HEK293 (cell line): Measurements from ENCODE around the gene VAMP8.
A peak's percentile ranks its signal among the peaks of the same experiment; 100 is the strongest.

Experiments used
- AEBP2 ChIP-seq: fragments of 450-650 bp; formaldehyde crosslinking; IDR thresholded peaks from 2 replicates; pipeline ENCODE4 v1.5.1; 2016; ENCODE audit warnings: missing biosample characterization, missing genetic modification characterization, borderline replicate concordance
- ATF2 ChIP-seq: fragments of 450-650 bp; formaldehyde crosslinking; IDR thresholded peaks from 2 replicates; pipeline ENCODE4 v1.5.1; 2016; ENCODE audit warnings: missing biosample characterization, missing genetic modification characterization, low read depth
- EGR2 ChIP-seq: fragments of 450-650 bp; formaldehyde crosslinking; IDR thresholded peaks from 2 replicates; pipeline ENCODE4 v1.5.1; 2016; ENCODE audit warnings: low read depth, missing biosample characterization, missing genetic modification characterization
- GFI1B ChIP-seq: fragments of 450-650 bp; formaldehyde crosslinking; IDR thresholded peaks from 2 replicates; pipeline ENCODE4 v1.5.1; 2016; ENCODE audit warnings: missing biosample characterization, missing genetic modification characterization
- GLIS2 ChIP-seq: fragments of 450-650 bp; formaldehyde crosslinking; IDR thresholded peaks from 2 replicates; pipeline ENCODE4 v1.5.1; 2016; ENCODE audit warnings: missing biosample characterization, missing genetic modification characterization
- PATZ1 ChIP-seq: fragments of 450-650 bp; formaldehyde crosslinking; IDR thresholded peaks from 2 replicates; pipeline ENCODE4 v1.5.1; 2016; ENCODE audit warnings: missing biosample characterization, missing genetic modification characterization
- PRDM1 ChIP-seq: fragments of 450-650 bp; formaldehyde crosslinking; IDR thresholded peaks from 2 replicates; pipeline ENCODE4; 2016; ENCODE audit warnings: missing biosample characterization, missing genetic modification characterization
- SALL2 ChIP-seq: fragments of 450-650 bp; formaldehyde crosslinking; IDR thresholded peaks from 2 replicates; pipeline ENCODE4 v1.5.0; 2017; ENCODE audit warnings: missing biosample characterization, mild to moderate bottlenecking, missing genetic modification characterization, borderline replicate concordance
- ZBTB26 ChIP-seq: fragments of 450-650 bp; formaldehyde crosslinking; optimal IDR thresholded peaks from 2 replicates; pipeline ENCODE3; 2016; ENCODE audit warnings: missing biosample characterization, mild to moderate bottlenecking, missing genetic modification characterization
- ZBTB44 ChIP-seq: fragments of 450-650 bp; IDR thresholded peaks from 2 replicates; pipeline ENCODE4 v1.5.1; 2018; ENCODE audit warnings: missing biosample characterization, mild to moderate bottlenecking, missing genetic modification characterization
- ZFHX2 ChIP-seq: fragments of 450-650 bp; formaldehyde crosslinking; conservative IDR thresholded peaks from 2 replicates; pipeline ENCODE4 v1.5.1; 2016; ENCODE audit warnings: missing biosample characterization, missing genetic modification characterization
- ZNF174 ChIP-seq: fragments of 450-650 bp; formaldehyde crosslinking; IDR thresholded peaks from 2 replicates; pipeline ENCODE4 v1.5.0; 2017; ENCODE audit warnings: missing biosample characterization, mild to moderate bottlenecking, missing genetic modification characterization
- ZNF211 ChIP-seq: fragments of 450-650 bp; formaldehyde crosslinking; IDR thresholded peaks from 2 replicates; pipeline ENCODE4 v1.5.1; 2016; ENCODE audit warnings: low read depth, missing biosample characterization, missing genetic modification characterization
- ZNF23 ChIP-seq: fragments of 450-650 bp; formaldehyde crosslinking; IDR thresholded peaks from 2 replicates; pipeline ENCODE4 v1.5.1; 2016; ENCODE audit warnings: missing biosample characterization, missing genetic modification characterization, borderline replicate concordance
- ZNF324 ChIP-seq: fragments of 450-650 bp; formaldehyde crosslinking; IDR thresholded peaks from 2 replicates; pipeline ENCODE4 v1.5.1; 2016; ENCODE audit warnings: missing biosample characterization, missing genetic modification characterization
- ZNF354C ChIP-seq: fragments of 450-650 bp; formaldehyde crosslinking; IDR thresholded peaks from 2 replicates; pipeline ENCODE4 v1.5.1; 2016; ENCODE audit warnings: missing biosample characterization, missing genetic modification characterization, low read depth, borderline replicate concordance
- ZNF366 ChIP-seq: fragments of 450-650 bp; formaldehyde crosslinking; conservative IDR thresholded peaks from 2 replicates; pipeline ENCODE4 v1.5.1; 2016; ENCODE audit warnings: missing biosample characterization, missing genetic modification characterization
- ZNF433 ChIP-seq: fragments of 450-650 bp; formaldehyde crosslinking; IDR thresholded peaks from 2 replicates; pipeline ENCODE4 v1.5.1; 2016; ENCODE audit warnings: missing biosample characterization, missing genetic modification characterization, low read depth
- ZNF530 ChIP-seq: fragments of 450-650 bp; formaldehyde crosslinking; IDR thresholded peaks from 2 replicates; pipeline ENCODE4 v1.5.1; 2016; ENCODE audit warnings: low read depth, missing biosample characterization, missing genetic modification characterization
- ZNF571 ChIP-seq: fragments of 450-650 bp; formaldehyde crosslinking; IDR thresholded peaks from 2 replicates; pipeline ENCODE4 v1.5.0; 2017; ENCODE audit warnings: missing biosample characterization, missing genetic modification characterization
- ZNF600 ChIP-seq: fragments of 450-650 bp; formaldehyde crosslinking; IDR thresholded peaks from 2 replicates; pipeline ENCODE4 v1.5.1; 2016; ENCODE audit warnings: missing biosample characterization, missing genetic modification characterization
- ZNF658 ChIP-seq: fragments of 450-650 bp; formaldehyde crosslinking; IDR thresholded peaks from 2 replicates; pipeline ENCODE4; 2016; ENCODE audit warnings: missing biosample characterization, missing genetic modification characterization
- ZNF670 ChIP-seq: fragments of 450-650 bp; formaldehyde crosslinking; IDR thresholded peaks from 2 replicates; pipeline ENCODE4 v1.5.1; 2016; ENCODE audit warnings: missing biosample characterization, missing genetic modification characterization, low read depth
- ZNF707 ChIP-seq: fragments of 450-650 bp; formaldehyde crosslinking; IDR thresholded peaks from 2 replicates; pipeline ENCODE4 v1.5.1; 2016; ENCODE audit warnings: missing biosample characterization, missing genetic modification characterization
- ZNF792 ChIP-seq: fragments of 450-650 bp; formaldehyde crosslinking; IDR thresholded peaks from 2 replicates; pipeline ENCODE4 v1.5.1; 2016; ENCODE audit warnings: missing biosample characterization, missing genetic modification characterization
- ZSCAN30 ChIP-seq: fragments of 450-650 bp; IDR thresholded peaks from 2 replicates; pipeline ENCODE4 v1.5.1; 2018; ENCODE audit warnings: missing biosample characterization, mild to moderate bottlenecking, missing genetic modification characterization, moderate library complexity
- TF ChIP-seq, protein P1 (sequence below): fragments of 450-650 bp; formaldehyde crosslinking; IDR thresholded peaks from 2 replicates; pipeline ENCODE4; 2016; ENCODE audit warnings: missing biosample characterization, missing genetic modification characterization
- TF ChIP-seq, protein P2 (sequence below): fragments of 450-650 bp; formaldehyde crosslinking; IDR thresholded peaks from 2 replicates; pipeline ENCODE4 v1.5.1; 2016; ENCODE audit warnings: missing biosample characterization, missing genetic modification characterization

Gene VAMP8

GRCh38 chr2:85561280-85562212, 15.8 kb upstream of the VAMP8 start, which contains the start of gene GGCX (continued):
- TF ChIP-seq ZNF433 (tag by site-specific recombination): no peak
- no peak for TF ChIP-seq ZNF354C (tag by site-specific recombination)
- no peak for TF ChIP-seq ZNF658 (tag by site-specific recombination)
- TF ChIP-seq ZNF670 (tag by site-specific recombination): no peak
- TF ChIP-seq ZNF792 (tag by site-specific recombination): no peak
- no peak for TF ChIP-seq ZNF211 (tag by site-specific recombination)
- no peak for TF ChIP-seq ZNF571 (tag by site-specific recombination)
- TF ChIP-seq GFI1B (tag by site-specific recombination): no peak
- TF ChIP-seq PATZ1: peak; percentile 37; the same call in 1 of the 2 replicates
- no peak for TF ChIP-seq ZNF174
- peak; percentile 39; the same call in 1 of the 2 replicates for TF ChIP-seq GLIS2 (tag by site-specific recombination)
- TF ChIP-seq ZNF600: peak; percentile 69
- TF ChIP-seq SALL2: no peak
- no peak for TF ChIP-seq ZBTB44 (tag by site-specific recombination)
- no peak for TF ChIP-seq ZNF707
- TF ChIP-seq ZSCAN30 (tag by site-specific recombination): no peak
- TF ChIP-seq AEBP2 (tag by site-specific recombination): no peak
- TF ChIP-seq, protein P1, sequence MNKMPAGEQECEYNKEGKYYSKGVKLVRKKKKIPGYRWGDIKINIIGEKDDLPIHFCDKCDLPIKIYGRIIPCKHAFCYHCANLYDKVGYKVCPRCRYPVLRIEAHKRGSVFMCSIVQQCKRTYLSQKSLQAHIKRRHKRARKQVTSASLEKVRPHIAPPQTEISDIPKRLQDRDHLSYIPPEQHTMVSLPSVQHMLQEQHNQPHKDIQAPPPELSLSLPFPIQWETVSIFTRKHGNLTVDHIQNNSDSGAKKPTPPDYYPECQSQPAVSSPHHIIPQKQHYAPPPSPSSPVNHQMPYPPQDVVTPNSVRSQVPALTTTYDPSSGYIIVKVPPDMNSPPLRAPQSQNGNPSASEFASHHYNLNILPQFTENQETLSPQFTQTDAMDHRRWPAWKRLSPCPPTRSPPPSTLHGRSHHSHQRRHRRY: no peak
- no peak; the same call in 1 of the 2 replicates for TF ChIP-seq ZFHX2 (tag by site-specific recombination)
- no peak for TF ChIP-seq PRDM1 (tag by site-specific recombination)
- no peak for TF ChIP-seq ATF2 (tag by site-specific recombination)
- TF ChIP-seq ZNF530 (tag by site-specific recombination): no peak
- no peak for TF ChIP-seq EGR2 (tag by site-specific recombination)
- TF ChIP-seq, protein P2, sequence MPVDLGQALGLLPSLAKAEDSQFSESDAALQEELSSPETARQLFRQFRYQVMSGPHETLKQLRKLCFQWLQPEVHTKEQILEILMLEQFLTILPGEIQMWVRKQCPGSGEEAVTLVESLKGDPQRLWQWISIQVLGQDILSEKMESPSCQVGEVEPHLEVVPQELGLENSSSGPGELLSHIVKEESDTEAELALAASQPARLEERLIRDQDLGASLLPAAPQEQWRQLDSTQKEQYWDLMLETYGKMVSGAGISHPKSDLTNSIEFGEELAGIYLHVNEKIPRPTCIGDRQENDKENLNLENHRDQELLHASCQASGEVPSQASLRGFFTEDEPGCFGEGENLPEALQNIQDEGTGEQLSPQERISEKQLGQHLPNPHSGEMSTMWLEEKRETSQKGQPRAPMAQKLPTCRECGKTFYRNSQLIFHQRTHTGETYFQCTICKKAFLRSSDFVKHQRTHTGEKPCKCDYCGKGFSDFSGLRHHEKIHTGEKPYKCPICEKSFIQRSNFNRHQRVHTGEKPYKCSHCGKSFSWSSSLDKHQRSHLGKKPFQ (tag by site-specific recombination): no peak
- no peak for TF ChIP-seq ZNF324 (tag by site-specific recombination)
- no peak for TF ChIP-seq ZNF366 (tag by site-specific recombination)
- peak; percentile 29 for TF ChIP-seq ZBTB26 (tag by site-specific recombination)
- TF ChIP-seq ZNF23: no peak
